Spinal cord (tissue), 10 donors: ENCODE data around the gene PCNA. TPM values are rescaled to one million over a fixed set of nuclear protein-coding genes. Genes with fewer than 3 reads are reported as not detected.

Experiments used
- DNase-seq, 6 donors: peaks; one replicate each; pipeline versions ENCODE4 v3.0.0 to v3.0.0-alpha.2; 2013 to 2015; ENCODE audit warnings: low spot score in 6 of 6, low read depth in 4 of 6
- H3K27ac ChIP-seq: one replicate; pipeline ENCODE4 v1.5.1; 2013; ENCODE audit warnings: low read depth, low read length, control low read depth
- H3K27me3 ChIP-seq: one replicate; pipeline ENCODE4 v1.6.1; 2013; ENCODE audit warnings: low read length; ENCODE audit not compliant: control insufficient read depth, insufficient read depth
- H3K36me3 ChIP-seq: one replicate; pipeline ENCODE4 v1.6.1; 2013; ENCODE audit warnings: low read length; ENCODE audit not compliant: control insufficient read depth, insufficient read depth
- H3K4me1 ChIP-seq: one replicate; pipeline ENCODE4 v1.6.1; 2013; ENCODE audit warnings: low read length; ENCODE audit not compliant: control insufficient read depth, insufficient read depth
- H3K4me3 ChIP-seq: one replicate; pipeline ENCODE4 v1.5.1; 2013; ENCODE audit warnings: low read depth, low read length, control low read depth
- H3K9me3 ChIP-seq: one replicate; pipeline ENCODE4 v1.6.1; 2013; ENCODE audit warnings: low read length; ENCODE audit not compliant: control insufficient read depth, insufficient read depth
- WGBS: methylation state at CpG from one replicate; pipeline ENCODE4 v1.1.5; 2013; ENCODE audit warnings: missing lambda C conversion rate; ENCODE audit not compliant: insufficient coverage; 5-methylcytosine and 5-hydroxymethylcytosine counted together
- polyA plus RNA-seq, 2 donors: library from polyadenylated mRNA; unstranded; fragments of 120-200 nt; gene quantifications; one replicate each; pipeline ENCODE4 v1.2.1, GENCODE V29; 2013; ENCODE audit not compliant: insufficient read length in 2 of 2
- total RNA-seq, 2 donors: library from RNA; depleted of rRNA in 1 of 2; stranded (reverse); fragments of 120-200 nt in 1 of 2; fragments of >200 nt in 1 of 2; gene quantifications; one replicate each; pipeline versions ENCODE4 v1.2.3 to v1.2.4, GENCODE V29; 2013 to 2014
- donor health status: healthy.

PCNA gene
- total and polyA plus RNA-seq, 4 donors: 60.4 to 102 (median 85.0) TPM

GRCh38 chr20:5143851-5144250, 24.1 kb upstream of the PCNA start:
- DNase-seq: no peak
- 91% methylated on average over 3 of the region's 5 CpGs for WGBS
- Histone ChIP-seq H3K9me3 (no peaks in the 10 kb centered on the region), H3K27me3 (no peaks in the 10 kb centered on the region), H3K4me3 (no peak overlapping the region), H3K4me1 (peaks cover 7% of the 10 kb centered on the region), H3K36me3 (no peaks in the 10 kb centered on the region), H3K27ac (no peak overlapping the region)

GRCh38 chr20:5141615-5142014, 21.9 kb upstream of the PCNA start:
- Histone ChIP-seq H3K9me3 (no peaks in the 10 kb centered on the region), H3K27me3 (no peaks in the 10 kb centered on the region), H3K27ac (no peak overlapping the region), H3K4me3 (no peak overlapping the region), H3K36me3 (no peaks in the 10 kb centered on the region), H3K4me1 (no peaks in the 10 kb centered on the region)
- 17% methylated on average over 1 of the region's 2 CpGs for WGBS
- peak in 2 of 6 donors; percentile 31 to 45 for DNase-seq

- Histone ChIP-seq H3K4me1 (peaks cover 4% of the 10 kb centered on the region), H3K27ac (no peak overlapping the region), H3K27me3 (no peaks in the 10 kb centered on the region)
Observed at GRCh38 chr20:5140195-5140594, 20.4 kb upstream of the PCNA start.

GRCh38 chr20:5136096-5136495, 16.3 kb upstream of the PCNA start:
- no peak overlapping the region for H3K4me3 ChIP-seq
- WGBS: 88% methylated on average over 1 of the region's 4 CpGs
- H3K27ac ChIP-seq: no peak overlapping the region
- H3K9me3 ChIP-seq: no peaks in the 10 kb centered on the region
- H3K36me3 ChIP-seq: peaks cover 2% of the 10 kb centered on the region
- H3K4me1 ChIP-seq: peaks cover 8% of the 10 kb centered on the region
- H3K27me3 ChIP-seq: no peaks in the 10 kb centered on the region
- DNase-seq: no peak

More at GRCh38 chr20:5140195-5140594, 20.4 kb upstream of the PCNA start:
- Histone ChIP-seq H3K36me3 (no peaks in the 10 kb centered on the region), H3K4me3 (no peak overlapping the region), H3K9me3 (no peaks in the 10 kb centered on the region)
- DNase-seq: no peak

- no CpG with 5 or more reads among the region's 4 CpGs for WGBS
- H3K36me3 ChIP-seq: peaks cover 2% of the 10 kb centered on the region
- DNase-seq: peak in 3 of 6 donors; percentile 9 to 74 (median 46)
- no peak overlapping the region for H3K4me3 ChIP-seq
- peaks cover 8% of the 10 kb centered on the region for H3K4me1 ChIP-seq
- no peaks in the 10 kb centered on the region for H3K9me3 ChIP-seq
- no peaks in the 10 kb centered on the region for H3K27me3 ChIP-seq
- peak overlapping the region; percentile 49 for H3K27ac ChIP-seq
Observed at GRCh38 chr20:5135363-5136012, 15.7 kb upstream of the PCNA start.

GRCh38 chr20:5133998-5134397, 14.2 kb upstream of the PCNA start:
- Histone ChIP-seq H3K4me1 (peaks cover 12% of the 10 kb centered on the region), H3K27me3 (no peaks in the 10 kb centered on the region), H3K36me3 (peaks cover 11% of the 10 kb centered on the region), H3K4me3 (no peak overlapping the region), H3K27ac (no peak overlapping the region), H3K9me3 (no peaks in the 10 kb centered on the region)
- WGBS: 100% methylated on average over 3 of the region's 6 CpGs
- no peak for DNase-seq

GRCh38 chr20:5131502-5131901, 11.7 kb upstream of the PCNA start:
- Histone ChIP-seq H3K9me3 (no peaks in the 10 kb centered on the region), H3K4me1 (peaks cover 25% of the 10 kb centered on the region), H3K27me3 (no peaks in the 10 kb centered on the region), H3K27ac (no peak overlapping the region), H3K4me3 (no peak overlapping the region), H3K36me3 (peaks cover 11% of the 10 kb centered on the region)
- WGBS: 100% methylated on average over 1 of the region's 5 CpGs
- DNase-seq: no peak

GRCh38 chr20:5128886-5129285, 9.1 kb upstream of the PCNA start:
- H3K27me3 ChIP-seq: no peaks in the 10 kb centered on the region
- no peak overlapping the region for H3K27ac ChIP-seq
- WGBS: 87% methylated on average over 4 of the region's 6 CpGs
- H3K4me3 ChIP-seq: no peak overlapping the region
- H3K9me3 ChIP-seq: no peaks in the 10 kb centered on the region
- peaks cover 21% of the 10 kb centered on the region for H3K4me1 ChIP-seq
- H3K36me3 ChIP-seq: peaks cover 11% of the 10 kb centered on the region
- DNase-seq: no peak

- peak overlapping the region; percentile 86 for H3K27ac ChIP-seq
Observed at GRCh38 chr20:5127859-5128424, 8.2 kb upstream of the PCNA start.

GRCh38 chr20:5127204-5127858, 7.6 kb upstream of the PCNA start:
- Histone ChIP-seq H3K36me3 (peaks cover 9% of the 10 kb centered on the region), H3K4me3 (peak overlapping the region; percentile 66), H3K27me3 (no peaks in the 10 kb centered on the region), H3K9me3 (no peaks in the 10 kb centered on the region), H3K27ac (peak overlapping the region; percentile 86), H3K4me1 (peaks cover 21% of the 10 kb centered on the region)
- peak in 3 of 6 donors; percentile 40 to 67 (median 65) for DNase-seq
- WGBS: 0% methylated on average over 39 of the region's 44 CpGs

More at GRCh38 chr20:5127859-5128424, 8.2 kb upstream of the PCNA start:
- DNase-seq: no peak
- peak overlapping the region; percentile 66 for H3K4me3 ChIP-seq
- no peaks in the 10 kb centered on the region for H3K27me3 ChIP-seq
- no peaks in the 10 kb centered on the region for H3K9me3 ChIP-seq
- peaks cover 21% of the 10 kb centered on the region for H3K4me1 ChIP-seq
- WGBS: 36% methylated on average over 5 of the region's 6 CpGs
- peaks cover 10% of the 10 kb centered on the region for H3K36me3 ChIP-seq
